Smooth muscle cell (in vitro differentiated cells): ENCODE measurements around the gene SPAG9. TPM values are rescaled to one million over a fixed set of nuclear protein-coding genes. Genes with fewer than 3 reads are reported as not detected.
A peak's percentile ranks its signal among the peaks of the same experiment; 100 is the strongest.

Source experiments
- DNase-seq: peaks from one replicate; lab custom pipeline; 2025; ENCODE audit not compliant: unreplicated experiment; lab: John Stamatoyannopoulos, UW
- H2AFZ ChIP-seq: fragments of 200-600 bp; sonication (generic); 2 replicates; pipeline ENCODE4 v1.6.0; 2016; ENCODE audit warnings: antibody characterized with exemption, low read depth, mild to moderate bottlenecking
- H3F3A ChIP-seq: fragments of 200-600 bp; sonication (generic); 2 replicates; pipeline ENCODE4 v1.6.0; 2017; ENCODE audit warnings: antibody characterized with exemption, low read depth
- H3K27ac ChIP-seq: fragments of 200-600 bp; sonication (generic); 2 replicates; pipeline ENCODE4 v1.5.1; 2016; ENCODE audit warnings: low read depth, mild to moderate bottlenecking
- H3K27me3 ChIP-seq: fragments of 200-600 bp; sonication (generic); 2 replicates; pipeline ENCODE4 v1.6.1; 2016; ENCODE audit warnings: low read depth, mild to moderate bottlenecking
- H3K36me3 ChIP-seq: fragments of 200-600 bp; sonication (generic); 2 replicates; pipeline ENCODE4 v1.5.1; 2016; ENCODE audit warnings: low read depth
- H3K4me1 ChIP-seq: fragments of 200-600 bp; sonication (generic); 2 replicates; pipeline ENCODE4 v1.5.1; 2016; ENCODE audit warnings: low read depth
- H3K4me2 ChIP-seq: fragments of 200-600 bp; sonication (generic); 2 replicates; pipeline ENCODE4 v1.6.0; 2016; ENCODE audit warnings: mild to moderate bottlenecking
- H3K4me3 ChIP-seq: fragments of 200-600 bp; sonication (generic); 2 replicates; pipeline ENCODE4 v1.5.1; 2016; ENCODE audit warnings: mild to moderate bottlenecking
- H3K79me2 ChIP-seq: fragments of 200-600 bp; sonication (generic); 2 replicates; pipeline ENCODE4 v1.6.0; 2016; ENCODE audit warnings: low read depth, mild to moderate bottlenecking
- H3K9ac ChIP-seq: fragments of 200-600 bp; sonication (generic); 2 replicates; pipeline ENCODE4 v1.6.0; 2016; ENCODE audit warnings: low read depth
- H3K9me3 ChIP-seq: fragments of 200-600 bp; sonication (generic); replicated peaks from 2 replicates; pipeline ENCODE4 v1.5.1; 2016; ENCODE audit warnings: low read depth
- H4K20me1 ChIP-seq: fragments of 200-600 bp; sonication (generic); 2 replicates; pipeline ENCODE4 v1.6.0; 2016; ENCODE audit warnings: low read depth
- WGBS: methylation state at CpG from one replicate; pipeline ENCODE4 v1.1.7; 2016; ENCODE audit warnings: low lambda C conversion rate; 5-methylcytosine and 5-hydroxymethylcytosine counted together
- polyA plus RNA-seq: library from polyadenylated mRNA; unstranded; fragments of >200 nt; fragmentation: Nextera tagmentation; extraction: Ambion mirVana; gene quantifications from 2 replicates; pipeline ENCODE4 v1.2.1, GENCODE V29; 2016
- total RNA-seq: library from RNA; depleted of rRNA; stranded (reverse); fragments of >200 nt; gene quantifications from 2 replicates; pipeline ENCODE4 v1.2.3, GENCODE V29; 2014
- TF ChIP-seq, protein P1 (sequence below): fragments of 200-600 bp; sonication (generic); IDR thresholded peaks from 2 replicates; pipeline ENCODE4 v1.5.1; 2017; ENCODE audit warnings: borderline replicate concordance, mild to moderate bottlenecking, antibody characterized with exemption; ENCODE audit not compliant: insufficient read depth, poor library complexity, severe bottlenecking

Gene SPAG9
- total and polyA plus RNA-seq, 2 experiments from 2014 or later = 29.1 to 64.8 TPM

- no peak overlapping the region for H3K4me2 ChIP-seq
Observed at GRCh38 chr17:51149163-51149562, 28.5 kb upstream of the SPAG9 start.

GRCh38 chr17:51147650-51148049 is 27.0 kb upstream of the SPAG9 start:
- H3K9me3 ChIP-seq = no peaks in the 10 kb centered on the region
- H3K4me1 ChIP-seq = peaks cover 2% of the 10 kb centered on the region
- TF ChIP-seq, protein P1, sequence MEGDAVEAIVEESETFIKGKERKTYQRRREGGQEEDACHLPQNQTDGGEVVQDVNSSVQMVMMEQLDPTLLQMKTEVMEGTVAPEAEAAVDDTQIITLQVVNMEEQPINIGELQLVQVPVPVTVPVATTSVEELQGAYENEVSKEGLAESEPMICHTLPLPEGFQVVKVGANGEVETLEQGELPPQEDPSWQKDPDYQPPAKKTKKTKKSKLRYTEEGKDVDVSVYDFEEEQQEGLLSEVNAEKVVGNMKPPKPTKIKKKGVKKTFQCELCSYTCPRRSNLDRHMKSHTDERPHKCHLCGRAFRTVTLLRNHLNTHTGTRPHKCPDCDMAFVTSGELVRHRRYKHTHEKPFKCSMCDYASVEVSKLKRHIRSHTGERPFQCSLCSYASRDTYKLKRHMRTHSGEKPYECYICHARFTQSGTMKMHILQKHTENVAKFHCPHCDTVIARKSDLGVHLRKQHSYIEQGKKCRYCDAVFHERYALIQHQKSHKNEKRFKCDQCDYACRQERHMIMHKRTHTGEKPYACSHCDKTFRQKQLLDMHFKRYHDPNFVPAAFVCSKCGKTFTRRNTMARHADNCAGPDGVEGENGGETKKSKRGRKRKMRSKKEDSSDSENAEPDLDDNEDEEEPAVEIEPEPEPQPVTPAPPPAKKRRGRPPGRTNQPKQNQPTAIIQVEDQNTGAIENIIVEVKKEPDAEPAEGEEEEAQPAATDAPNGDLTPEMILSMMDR = no peak
- H3K79me2 ChIP-seq = no peaks in the 10 kb centered on the region
- no peak overlapping the region for H2AFZ ChIP-seq
- no peaks in the 10 kb centered on the region for H4K20me1 ChIP-seq
- peak overlapping the region; percentile 79 for H3K9ac ChIP-seq
- H3K27me3 ChIP-seq = no peaks in the 10 kb centered on the region
- peaks cover 10% of the 10 kb centered on the region for H3F3A ChIP-seq
- H3K27ac ChIP-seq = peak overlapping the region; percentile 95
- WGBS = 26% methylated on average over 4 of the region's 4 CpGs
- H3K4me2 ChIP-seq = peak overlapping the region; percentile 50
- no peaks in the 10 kb centered on the region for H3K36me3 ChIP-seq
- DNase-seq = no peak
- no peak overlapping the region for H3K4me3 ChIP-seq

More at GRCh38 chr17:51149163-51149562, 28.5 kb upstream of the SPAG9 start:
- Histone ChIP-seq H3K27ac (no peak overlapping the region), H3K36me3 (no peaks in the 10 kb centered on the region), H3K9me3 (no peaks in the 10 kb centered on the region), H3F3A (peaks cover 14% of the 10 kb centered on the region), H3K79me2 (peaks cover 5% of the 10 kb centered on the region), H3K4me3 (no peak overlapping the region), H3K27me3 (no peaks in the 10 kb centered on the region), H2AFZ (no peak overlapping the region), H4K20me1 (no peaks in the 10 kb centered on the region), H3K4me1 (peaks cover 6% of the 10 kb centered on the region), H3K9ac (no peak overlapping the region)
- TF ChIP-seq, protein P1 = no peak
- no peak for DNase-seq
- 97% methylated on average over 2 of the region's 2 CpGs for WGBS

GRCh38 chr17:51144266-51145022 is 23.8 kb upstream of the SPAG9 start:
- TF ChIP-seq, protein P1 = no peak
- H2AFZ ChIP-seq = no peak overlapping the region
- H3K27me3 ChIP-seq = no peaks in the 10 kb centered on the region
- H3K4me3 ChIP-seq = no peak overlapping the region
- peaks cover 6% of the 10 kb centered on the region for H3F3A ChIP-seq
- no peaks in the 10 kb centered on the region for H3K79me2 ChIP-seq
- WGBS = 88% methylated on average over 6 of the region's 6 CpGs
- no peaks in the 10 kb centered on the region for H3K36me3 ChIP-seq
- no peak overlapping the region for H3K4me2 ChIP-seq
- no peak for DNase-seq
- H3K27ac ChIP-seq = no peak overlapping the region
- H3K4me1 ChIP-seq = no peaks in the 10 kb centered on the region
- no peaks in the 10 kb centered on the region for H4K20me1 ChIP-seq
- no peak overlapping the region for H3K9ac ChIP-seq
- no peaks in the 10 kb centered on the region for H3K9me3 ChIP-seq

DNA sequence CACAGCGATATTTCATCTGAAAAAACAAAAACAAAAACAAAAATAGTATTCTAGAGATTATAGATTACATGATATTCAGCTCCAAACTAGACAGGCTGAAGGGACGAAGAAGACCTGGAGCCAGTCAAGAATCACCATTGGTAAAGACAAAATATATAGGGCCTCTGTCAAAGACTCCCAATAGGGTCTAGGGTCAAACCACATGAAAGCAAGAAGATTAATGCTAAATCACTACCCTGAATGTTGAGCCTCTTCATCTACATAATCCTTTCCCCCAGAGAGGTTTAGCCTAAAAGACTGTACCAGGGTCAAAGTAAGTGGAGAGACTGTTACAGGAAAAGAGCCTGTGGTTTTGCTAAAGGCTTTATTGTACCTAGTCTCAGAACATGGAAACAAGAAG is 21.9 kb upstream of the SPAG9 start:
- peaks cover 6% of the 10 kb centered on the region for H3F3A ChIP-seq
- H3K9me3 ChIP-seq = no peaks in the 10 kb centered on the region
- no peaks in the 10 kb centered on the region for H3K4me1 ChIP-seq
- no peaks in the 10 kb centered on the region for H3K36me3 ChIP-seq
- H2AFZ ChIP-seq = no peak overlapping the region
- TF ChIP-seq, protein P1 = no peak
- no peak overlapping the region for H3K27ac ChIP-seq
- 84% methylated on average over 2 of the region's 2 CpGs for WGBS
- H3K9ac ChIP-seq = no peak overlapping the region
- H3K4me3 ChIP-seq = no peak overlapping the region
- DNase-seq = no peak
- H3K79me2 ChIP-seq = no peaks in the 10 kb centered on the region
- H4K20me1 ChIP-seq = no peaks in the 10 kb centered on the region
- H3K4me2 ChIP-seq = no peak overlapping the region
- H3K27me3 ChIP-seq = no peaks in the 10 kb centered on the region
